GM12873 (cell line): ENCODE measurements around the gene UBE2L6.

ENCODE experiments used
- CTCF ChIP-seq: IDR thresholded peaks from 2 replicates; pipeline ENCODE4 v1.5.1; 2012; ENCODE audit warnings: low read depth, mild to moderate bottlenecking, moderate library complexity, low read length, control low read depth; ENCODE audit not compliant: insufficient read depth; ENCODE audit errors: missing control alignments

Gene UBE2L6

GRCh38 chr11:57586711-57587245 lies 19.3 kb upstream of the UBE2L6 start:
- TF ChIP-seq CTCF, result no peak

DNA sequence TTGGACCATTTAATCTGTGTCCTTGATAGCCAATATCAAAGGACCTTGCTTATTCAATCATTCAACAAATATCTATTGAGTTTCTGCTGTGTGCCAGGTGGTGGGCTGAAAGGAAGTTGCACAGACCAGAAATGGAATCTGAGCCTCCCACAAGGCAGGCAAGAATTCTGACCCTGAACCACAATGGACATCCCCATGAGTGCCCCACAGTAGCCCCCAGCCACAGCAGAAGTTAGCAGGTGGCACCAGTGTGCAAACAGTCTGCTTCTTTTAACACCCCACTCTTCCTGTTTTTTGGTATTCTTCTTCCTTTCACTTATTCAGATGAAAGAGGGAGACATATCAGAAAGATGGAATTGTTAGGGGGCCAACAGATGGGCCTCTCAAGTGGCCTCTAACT lies 17.8 kb upstream of the UBE2L6 start:
- TF ChIP-seq CTCF, result no peak

- TF ChIP-seq CTCF, result no peak
These were observed 16.9 kb upstream of the UBE2L6 start for GRCh38 chr11:57584341-57584740.

DNA sequence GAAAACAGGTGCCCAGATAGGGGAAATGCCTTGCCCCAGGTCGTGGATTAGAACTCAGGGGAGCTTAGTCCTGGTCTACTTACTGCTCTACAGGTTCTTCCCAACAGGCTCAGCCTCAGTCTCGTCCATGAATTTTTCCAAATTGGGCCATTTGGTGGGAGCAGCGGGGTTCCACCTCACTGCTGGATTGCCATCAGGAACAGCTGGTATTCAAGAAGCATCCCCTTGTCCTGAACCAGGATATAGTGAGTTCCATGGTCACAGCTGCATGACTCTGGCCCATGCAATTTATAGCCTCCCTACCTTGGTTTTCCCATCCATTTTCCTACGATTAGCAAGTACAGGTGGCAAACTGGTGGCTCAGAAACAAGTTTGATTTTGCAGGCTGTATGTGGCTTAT lies 6.6 kb upstream of the UBE2L6 start:
- TF ChIP-seq CTCF, result no peak

- no peak for TF ChIP-seq CTCF
These were observed 4.1 kb upstream of the UBE2L6 start for GRCh38 chr11:57571606-57572005.

- TF ChIP-seq CTCF, result peak; percentile 95
These were observed 876 bp upstream of the UBE2L6 start for GRCh38 chr11:57568330-57568766.

DNA sequence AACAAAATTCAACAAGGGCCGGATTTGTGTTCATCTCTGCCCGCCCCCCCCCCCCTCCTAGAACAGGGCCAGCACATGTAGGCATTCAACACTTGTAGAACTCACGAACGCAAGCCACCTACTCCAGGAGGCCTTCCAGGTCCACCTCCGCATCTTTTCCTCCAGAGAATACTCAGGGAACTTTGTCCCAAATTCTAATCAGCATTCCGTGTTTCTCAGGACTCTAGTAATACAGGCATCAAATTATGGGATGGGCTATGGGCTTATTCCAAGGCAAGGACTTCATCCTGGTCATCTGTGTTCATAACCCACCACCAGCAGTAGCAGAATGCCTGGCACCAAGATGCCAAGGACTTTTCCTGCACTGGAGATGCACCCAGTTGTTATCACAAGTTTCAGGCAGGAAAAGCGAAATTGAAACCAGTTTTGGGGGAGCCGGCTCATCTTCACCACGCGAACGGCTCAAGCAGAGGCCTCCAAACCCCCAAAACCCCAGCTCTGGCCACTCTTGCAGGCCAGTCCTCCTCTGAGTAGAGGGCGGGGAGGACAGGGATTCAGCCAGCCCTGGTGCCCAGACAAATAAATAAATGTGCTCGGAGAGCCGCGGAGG lies 462 bp downstream of the UBE2L6 start:
- TF ChIP-seq CTCF, result no peak
